ENCODE data around the gene IPCEF1.
A peak's percentile ranks its signal among the peaks of the same experiment; 100 is the strongest.

Gene IPCEF1

GRCh38 chr6:154156135-154156896 is 200.3 kb downstream of the IPCEF1 start:
- DNase-seq, result peak; percentile 69

DNA sequence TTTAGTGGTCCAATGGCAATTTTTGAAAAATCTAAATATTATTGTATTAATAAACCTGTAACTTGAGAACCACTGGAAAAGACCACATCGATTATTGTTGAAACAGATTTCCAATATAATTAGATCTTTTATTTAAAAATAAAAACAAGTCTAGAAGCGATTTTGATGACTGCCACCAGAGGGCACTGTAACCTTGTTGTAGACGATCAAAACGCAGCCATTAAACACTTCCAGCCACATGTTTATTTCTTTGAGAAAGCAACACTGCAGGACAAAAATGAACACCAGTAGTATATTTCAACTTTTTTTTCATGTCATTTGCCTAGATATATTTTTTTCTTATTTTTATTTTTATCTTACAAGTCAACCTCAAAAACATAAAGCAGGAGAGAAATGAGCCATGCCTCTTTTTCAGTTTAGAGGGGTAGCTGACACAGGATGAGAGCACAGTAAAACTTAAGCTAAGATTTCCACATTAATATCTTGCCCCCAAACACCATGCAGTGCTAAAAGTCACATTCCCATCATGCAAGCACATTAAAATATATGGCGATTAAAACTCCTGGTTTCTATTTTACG is 202.1 kb downstream of the IPCEF1 start:
- DNase-seq, result peak; percentile 76

- no peak for DNase-seq
These were observed 212.8 kb downstream of the IPCEF1 start for GRCh38 chr6:154143753-154144152.

DNA sequence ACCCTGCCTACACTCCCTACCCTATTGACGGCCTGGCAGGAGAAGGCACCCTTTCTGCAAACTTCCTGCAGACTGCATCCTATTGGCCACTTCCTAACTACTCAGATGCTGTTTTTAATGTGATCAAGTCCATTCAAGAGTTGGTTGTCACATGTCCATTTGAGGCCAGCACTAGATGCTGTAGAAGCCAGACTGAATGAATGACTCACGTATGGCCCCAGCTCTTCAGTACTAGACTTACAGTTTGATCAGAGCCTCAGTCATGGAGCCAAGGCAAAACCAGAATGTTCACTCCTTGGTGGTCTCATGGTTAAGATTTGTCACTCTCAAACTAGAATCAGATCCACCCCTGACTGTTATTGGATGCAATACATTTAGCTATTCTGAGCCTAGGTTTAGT is 215.9 kb downstream of the IPCEF1 start:
- DNase-seq, result no peak

DNA sequence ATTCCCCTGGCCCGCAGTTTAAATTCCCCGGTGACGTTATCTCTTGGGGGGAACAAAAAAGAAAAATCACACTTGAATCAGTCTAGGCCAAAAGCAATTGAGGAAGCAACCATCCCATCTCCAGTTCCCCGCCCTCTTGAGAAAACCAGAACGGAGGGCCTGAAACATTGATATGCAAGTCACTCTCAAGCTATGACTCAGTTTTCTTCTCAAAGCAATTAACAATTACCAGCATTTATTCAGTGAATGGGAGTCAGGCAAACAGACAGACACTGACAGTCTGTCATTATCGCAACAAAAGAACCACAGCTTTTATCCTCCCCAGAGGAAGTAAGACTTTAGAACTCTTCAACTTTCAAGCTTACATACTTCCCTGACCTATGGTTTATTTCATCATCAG is 216.7 kb downstream of the IPCEF1 start:
- DNase-seq, result no peak

GRCh38 chr6:154138793-154139192 is 217.8 kb downstream of the IPCEF1 start:
- no peak for DNase-seq

DNA sequence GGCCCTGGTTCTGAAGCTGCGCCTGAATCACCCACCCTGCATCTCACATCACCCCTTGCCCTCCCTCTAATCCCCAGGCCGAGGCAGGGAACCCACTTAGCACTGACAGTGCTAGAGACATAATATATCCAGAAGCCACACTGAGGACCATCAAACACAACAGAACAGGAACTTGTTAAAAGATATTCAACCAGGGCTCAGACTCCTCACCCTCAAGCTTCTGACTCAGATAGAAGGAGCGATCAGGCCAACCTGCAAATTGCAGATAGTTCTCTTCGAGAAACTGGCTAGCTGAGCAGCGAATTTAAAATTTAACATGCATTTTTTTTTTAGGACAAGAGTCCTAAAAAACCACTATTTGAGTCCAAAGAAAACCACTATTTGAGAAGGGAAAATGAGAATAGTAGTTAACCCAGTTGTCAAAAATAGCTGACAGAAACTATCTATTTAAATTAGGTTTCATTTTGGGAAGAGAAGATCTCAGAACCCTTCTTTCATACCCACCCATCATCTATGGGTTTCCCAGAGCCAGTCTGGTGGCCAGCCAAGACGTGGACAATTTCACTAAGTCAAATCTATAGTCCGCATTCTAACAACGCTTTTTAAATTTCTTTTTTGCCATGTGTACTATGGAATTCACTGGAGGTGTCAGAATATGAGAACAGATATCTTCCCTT is 222.0 kb downstream of the IPCEF1 start:
- no peak for DNase-seq

DNA sequence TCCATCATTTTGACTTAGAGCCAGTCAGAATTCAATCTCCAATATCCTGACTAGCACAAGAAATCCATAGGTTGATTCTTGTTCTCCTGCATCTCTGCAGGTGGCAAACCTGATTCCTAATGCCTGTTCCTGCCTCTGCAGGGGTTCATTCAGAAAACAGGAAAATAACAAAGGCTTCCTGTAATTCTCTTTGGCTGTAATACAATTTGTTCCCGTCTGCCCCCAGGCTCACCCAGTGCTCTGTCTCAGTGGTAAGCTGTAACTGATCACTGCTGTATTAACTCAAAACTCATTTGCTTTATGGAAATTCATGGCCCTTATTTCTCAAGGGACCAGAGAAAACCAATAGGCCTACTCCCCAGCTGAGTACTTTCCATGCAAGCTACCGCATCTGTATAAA is 228.9 kb downstream of the IPCEF1 start:
- DNase-seq, result no peak

DNA sequence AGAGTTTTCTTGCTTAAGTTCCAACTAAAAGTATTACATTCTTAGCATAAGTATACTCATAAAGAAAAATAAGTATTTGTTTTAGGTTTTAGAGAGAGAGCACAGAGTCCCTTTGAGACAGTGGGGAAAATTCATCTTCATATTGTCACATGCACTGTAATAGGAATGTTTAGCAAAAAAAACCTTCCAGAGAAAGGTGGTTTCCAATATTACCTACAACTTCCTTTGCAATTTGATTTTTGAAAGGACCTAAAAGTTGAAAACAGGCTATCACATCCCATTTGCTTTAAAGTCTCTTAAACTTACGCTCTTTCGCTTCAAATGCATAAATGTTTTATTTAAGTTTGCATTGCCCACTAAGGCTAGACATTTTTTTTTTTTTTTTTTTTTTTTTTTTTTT is 231.2 kb downstream of the IPCEF1 start:
- no peak for DNase-seq

DNA sequence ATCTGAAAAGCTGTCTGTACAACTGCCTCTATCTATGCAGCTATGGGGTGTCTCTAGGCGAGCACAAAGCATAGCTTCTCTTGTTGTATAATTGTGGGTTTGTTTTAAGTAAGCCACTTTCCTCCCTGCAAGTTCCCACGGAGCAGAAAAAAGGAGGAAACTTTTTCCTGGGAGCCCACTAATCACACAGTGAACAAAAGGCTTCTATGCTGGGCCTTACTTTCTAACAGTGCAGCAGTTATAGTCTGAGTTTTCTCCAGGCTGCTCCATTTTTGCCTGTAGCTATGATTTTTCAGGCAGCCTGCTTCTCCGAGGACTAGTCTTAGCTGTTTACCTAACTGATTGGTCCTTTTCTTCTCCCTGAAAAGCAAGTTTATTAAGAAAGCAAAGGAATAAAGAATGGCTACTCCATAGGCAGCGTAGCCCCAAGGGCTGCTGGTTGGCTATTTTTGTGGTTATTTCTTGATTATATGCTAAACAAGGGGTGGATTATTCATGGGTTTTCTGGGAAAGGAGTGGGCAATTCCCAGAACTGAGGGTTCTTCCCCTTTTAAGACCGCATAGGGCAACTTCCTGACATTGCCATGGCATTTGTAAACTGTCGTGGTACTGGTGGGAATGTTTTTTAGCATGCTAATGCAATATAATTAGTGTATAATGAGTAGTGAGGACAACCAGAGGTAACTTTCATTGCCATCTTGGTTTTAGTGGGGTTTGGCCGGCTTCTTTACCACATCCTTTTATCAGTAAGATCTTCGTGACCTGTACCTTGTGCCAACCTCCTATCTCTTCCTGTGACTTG is 233.2 kb downstream of the IPCEF1 start:
- no peak for DNase-seq

GRCh38 chr6:154122195-154122925 is 234.2 kb downstream of the IPCEF1 start:
- DNase-seq, result no peak

GRCh38 chr6:154117485-154117884 is 239.1 kb downstream of the IPCEF1 start:
- DNase-seq, result no peak

GRCh38 chr6:154113392-154113791 is 243.2 kb downstream of the IPCEF1 start:
- no peak for DNase-seq

GRCh38 chr6:154112181-154112809 is 244.3 kb downstream of the IPCEF1 start:
- no peak for DNase-seq

GRCh38 chr6:154111025-154111424 is 245.6 kb downstream of the IPCEF1 start:
- no peak for DNase-seq

GRCh38 chr6:154106251-154106650 is 250.4 kb downstream of the IPCEF1 start:
- no peak for DNase-seq

Data from activated CD8-positive, alpha-beta memory T cell treated with anti-CD3 and anti-CD28 coated beads, Interleukin-2, amount 50 U/mL, for 48 hours (primary cell).